Trophoblast cell (in vitro differentiated cells and primary cell): ENCODE measurements around the gene ENSA.
A peak's percentile ranks its signal among the peaks of the same experiment; 100 is the strongest.
"Not testable (repeated sequence)": the region's sequence is repeated elsewhere in the genome, so short reads cannot be mapped to it uniquely, and the experiment has no call there.

Experiments used
- DNase-seq, 2 donors: peaks; one replicate each; pipeline ENCODE4 v3.0.0-alpha.2; 2016
- H2AFZ ChIP-seq: 2 replicates; pipeline ENCODE4 v1.6.1; 2013; ENCODE audit warnings: low read length, moderate library complexity, mild to moderate bottlenecking; ENCODE audit not compliant: insufficient read depth, poor library complexity
- H2AK5ac ChIP-seq: 2 replicates; pipeline ENCODE4 v1.6.1; 2013; ENCODE audit warnings: mild to moderate bottlenecking, low read length
- H2BK120ac ChIP-seq: 2 replicates; pipeline ENCODE4 v1.6.1; 2013; ENCODE audit warnings: low read length, mild to moderate bottlenecking, moderate library complexity; ENCODE audit not compliant: insufficient read depth, poor library complexity
- H2BK12ac ChIP-seq: 2 replicates; pipeline ENCODE4 v1.6.1; 2013; ENCODE audit warnings: mild to moderate bottlenecking, low read length, moderate library complexity
- H2BK5ac ChIP-seq: 2 replicates; pipeline ENCODE4 v1.6.1; 2013; ENCODE audit warnings: low read length, low read depth, moderate library complexity, mild to moderate bottlenecking; ENCODE audit not compliant: poor library complexity
- H3K14ac ChIP-seq: 2 replicates; pipeline ENCODE4 v1.6.1; 2013; ENCODE audit warnings: mild to moderate bottlenecking, low read length
- H3K18ac ChIP-seq: 2 replicates; pipeline ENCODE4 v1.6.1; 2013; ENCODE audit warnings: mild to moderate bottlenecking, low read length
- H3K23ac ChIP-seq: 2 replicates; pipeline ENCODE4 v1.6.1; 2013; ENCODE audit warnings: low read length
- H3K27ac ChIP-seq: 2 replicates; pipeline ENCODE4 v1.5.1; 2013; ENCODE audit warnings: low read depth, mild to moderate bottlenecking, inconsistent platforms, low read length, moderate library complexity
- H3K27me3 ChIP-seq: 2 replicates; pipeline ENCODE4 v1.6.1; 2013; ENCODE audit warnings: inconsistent platforms, mild to moderate bottlenecking, low read length, moderate library complexity; ENCODE audit not compliant: insufficient read depth
- H3K36me3 ChIP-seq, 2 experiments: 1 replicate in 1 of 2; 2 replicates in 1 of 2; pipeline ENCODE4 v1.6.1; 2013; ENCODE audit warnings: low read length in 2 of 2, mild to moderate bottlenecking in 2 of 2, moderate library complexity in 1 of 2; ENCODE audit not compliant: insufficient read depth in 2 of 2, control insufficient read depth in 1 of 2
- H3K4ac ChIP-seq: 2 replicates; pipeline ENCODE4 v1.6.1; 2013; ENCODE audit warnings: low read depth, mild to moderate bottlenecking, low read length, moderate library complexity
- H3K4me1 ChIP-seq, 2 experiments: 1 replicate in 1 of 2; 2 replicates in 1 of 2; pipeline ENCODE4 v1.6.1; 2013; ENCODE audit warnings: low read length in 2 of 2, mild to moderate bottlenecking in 2 of 2, moderate library complexity in 1 of 2; ENCODE audit not compliant: insufficient read depth in 2 of 2, control insufficient read depth in 1 of 2
- H3K4me2 ChIP-seq: 2 replicates; pipeline ENCODE4 v1.6.1; 2013; ENCODE audit warnings: inconsistent platforms, mild to moderate bottlenecking, low read length, moderate library complexity
- H3K4me3 ChIP-seq: 2 replicates; pipeline ENCODE4 v1.5.1; 2013; ENCODE audit warnings: mild to moderate bottlenecking, low read depth, low read length, inconsistent platforms
- H3K79me1 ChIP-seq: one replicate; pipeline ENCODE4 v1.6.1; 2013; ENCODE audit warnings: low read length
- H3K79me2 ChIP-seq: 2 replicates; pipeline ENCODE4 v1.6.1; 2013; ENCODE audit warnings: low read length, mild to moderate bottlenecking; ENCODE audit not compliant: control insufficient read depth, insufficient read depth, poor library complexity
- H3K9ac ChIP-seq: 2 replicates; pipeline ENCODE4 v1.6.1; 2013; ENCODE audit warnings: mild to moderate bottlenecking, low read length
- H3K9me3 ChIP-seq: 2 replicates; pipeline ENCODE4 v1.6.1; 2013; ENCODE audit warnings: low read depth, mild to moderate bottlenecking, control low read depth, inconsistent platforms, low read length; ENCODE audit not compliant: insufficient read depth
- H4K12ac ChIP-seq: 2 replicates; pipeline ENCODE4 v1.6.1; 2013; ENCODE audit warnings: low read depth, mild to moderate bottlenecking, low read length, moderate library complexity
- H4K8ac ChIP-seq: 2 replicates; pipeline ENCODE4 v1.6.1; 2013; ENCODE audit warnings: low read depth, mild to moderate bottlenecking, low read length, moderate library complexity
- H4K91ac ChIP-seq: one replicate; pipeline ENCODE4 v1.6.1; 2013; ENCODE audit warnings: low read depth, mild to moderate bottlenecking, low read length, moderate library complexity
- whole genome bisulfite sequencing: extraction: QIAGEN DNeasy Blood & Tissue Kit; methylation state at CpG from one replicate; pipeline ENCODE4 v1.1.7; 2013; ENCODE audit warnings: missing lambda C conversion rate; ENCODE audit not compliant: insufficient read length, insufficient coverage; ENCODE audit errors: extremely low coverage; 5-methylcytosine and 5-hydroxymethylcytosine counted together

ENSA gene

DNA sequence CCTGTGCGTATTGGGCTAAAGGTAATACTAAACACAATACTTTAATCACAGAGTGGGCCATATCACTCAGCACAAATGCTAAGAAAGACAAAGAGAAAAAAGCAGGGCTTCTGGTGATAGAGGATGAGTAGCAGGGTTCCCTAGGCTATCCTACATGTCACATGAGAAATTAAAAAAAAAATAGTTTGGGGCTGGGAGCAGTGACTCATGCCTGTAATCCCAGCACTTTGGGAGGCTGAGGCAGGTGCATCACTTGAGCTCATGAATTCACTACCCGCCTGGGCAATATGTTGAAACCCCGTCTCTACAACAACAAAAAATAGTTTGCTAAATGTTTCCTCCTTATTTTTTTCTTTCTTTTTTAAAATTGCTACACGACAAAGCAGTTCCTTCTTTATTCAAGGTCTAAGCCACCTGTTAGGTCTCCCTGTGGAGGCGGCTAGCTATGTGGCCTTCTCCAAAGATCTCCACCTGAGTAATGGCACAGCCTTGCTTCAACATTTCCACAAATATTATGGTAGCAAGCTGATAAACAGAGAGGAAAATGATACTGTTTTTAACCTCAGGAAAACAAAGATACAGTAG, 1.5 kb downstream of the ENSA start:
- whole genome bisulfite sequencing, result no CpG with 5 or more reads among the region's 5 CpGs
- peaks cover 12 to 14% of the 10 kb centered on the region in 2 experiments for H3K4me1 ChIP-seq
- H3K18ac ChIP-seq, result no peak overlapping the region
- H3K79me1 ChIP-seq, result peaks cover 4% of the 10 kb centered on the region
- peaks cover 10% of the 10 kb centered on the region for H3K79me2 ChIP-seq
- H3K14ac ChIP-seq, result no peak overlapping the region
- no peak overlapping the region for H4K91ac ChIP-seq
- DNase-seq, result no peak
- H4K12ac ChIP-seq, result no peak overlapping the region
- no peak overlapping the region for H4K8ac ChIP-seq
- H3K4ac ChIP-seq, result peak overlapping the region; percentile 87
- no peak overlapping the region for H2AK5ac ChIP-seq
- no peak overlapping the region for H3K9ac ChIP-seq
- H3K4me2 ChIP-seq, result peak overlapping the region; percentile 95
- no peaks in the 10 kb centered on the region for H3K9me3 ChIP-seq
- no peak overlapping the region for H3K23ac ChIP-seq
- peaks cover 10 to 26% of the 10 kb centered on the region in 2 experiments for H3K36me3 ChIP-seq
- no peak overlapping the region for H2BK5ac ChIP-seq
- H3K27ac ChIP-seq, result peak overlapping the region; percentile 9
- no peak overlapping the region for H3K4me3 ChIP-seq
- no peak overlapping the region for H2BK120ac ChIP-seq
- H3K27me3 ChIP-seq, result no peaks in the 10 kb centered on the region
- no peak overlapping the region for H2BK12ac ChIP-seq
- no peak overlapping the region for H2AFZ ChIP-seq

DNA sequence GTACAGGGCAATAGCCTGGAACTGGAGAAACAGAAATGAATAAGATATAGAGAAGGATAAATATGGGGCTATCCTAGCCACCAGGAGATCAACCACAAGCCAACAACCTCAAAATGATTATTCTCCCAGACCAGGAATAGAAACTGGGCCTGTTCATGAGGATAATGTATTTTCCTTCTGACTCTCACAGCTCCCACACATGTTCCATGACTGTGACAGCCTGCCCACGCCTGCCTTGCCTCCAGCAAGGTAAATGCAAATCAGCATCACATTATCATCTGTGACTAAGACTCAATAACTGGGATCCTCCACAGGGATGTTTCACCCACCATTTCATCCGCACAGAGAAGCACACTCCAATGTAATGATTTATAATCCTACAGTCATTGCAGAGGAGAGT, 3.3 kb downstream of the ENSA start:
- no peak overlapping the region for H3K4ac ChIP-seq
- no peak overlapping the region for H3K18ac ChIP-seq
- H3K36me3 ChIP-seq, result peaks cover 12 to 35% of the 10 kb centered on the region in 2 experiments
- no peak overlapping the region for H2BK12ac ChIP-seq
- H2AFZ ChIP-seq, result no peak overlapping the region
- H2BK120ac ChIP-seq, result no peak overlapping the region
- WGBS, result no CpG with 5 or more reads among the region's 2 CpGs
- H4K12ac ChIP-seq, result no peak overlapping the region
- no peak overlapping the region for H3K9ac ChIP-seq
- H3K79me1 ChIP-seq, result peaks cover 4% of the 10 kb centered on the region
- no peak overlapping the region for H4K8ac ChIP-seq
- H3K4me2 ChIP-seq, result no peak overlapping the region
- H3K79me2 ChIP-seq, result peaks cover 10% of the 10 kb centered on the region
- peaks cover 12 to 14% of the 10 kb centered on the region in 2 experiments for H3K4me1 ChIP-seq
- no peaks in the 10 kb centered on the region for H3K27me3 ChIP-seq
- H2AK5ac ChIP-seq, result no peak overlapping the region
- H4K91ac ChIP-seq, result no peak overlapping the region
- H3K27ac ChIP-seq, result no peak overlapping the region
- no peak overlapping the region for H3K14ac ChIP-seq
- H3K4me3 ChIP-seq, result no peak overlapping the region
- DNase-seq, result no peak
- H3K23ac ChIP-seq, result no peak overlapping the region
- H3K9me3 ChIP-seq, result no peaks in the 10 kb centered on the region
- H2BK5ac ChIP-seq, result no peak overlapping the region

GRCh38 chr1:150624546-150624945, 4.9 kb downstream of the ENSA start:
- H3K79me1 ChIP-seq, H3K9ac ChIP-seq, H4K8ac ChIP-seq, H2BK120ac ChIP-seq, H3K14ac ChIP-seq, H3K4me2 ChIP-seq, H2BK12ac ChIP-seq, H3K27me3 ChIP-seq, DNase-seq, H3K9me3 ChIP-seq, H4K91ac ChIP-seq, H3K79me2 ChIP-seq, H3K23ac ChIP-seq, H3K4ac ChIP-seq, H3K4me3 ChIP-seq, H3K18ac ChIP-seq, H4K12ac ChIP-seq, H2AFZ ChIP-seq, H3K4me1 ChIP-seq, H2BK5ac ChIP-seq, H2AK5ac ChIP-seq: not testable (repeated sequence)
- WGBS, result no CpG with 5 or more reads among the region's 1 CpG
- Histone ChIP-seq H3K27ac (peak overlapping the region; percentile 79), H3K36me3 (peaks cover 17 to 47% of the 10 kb centered on the region in 2 experiments)

GRCh38 chr1:150624134-150624533, 5.3 kb downstream of the ENSA start:
- H2BK12ac ChIP-seq, H3K14ac ChIP-seq, H3K4ac ChIP-seq, H4K12ac ChIP-seq, H4K8ac ChIP-seq, H3K4me1 ChIP-seq, H3K23ac ChIP-seq, H2AK5ac ChIP-seq, H3K79me1 ChIP-seq, H3K27me3 ChIP-seq, H3K9me3 ChIP-seq, H3K4me3 ChIP-seq, H2BK120ac ChIP-seq, H4K91ac ChIP-seq, H3K18ac ChIP-seq, H2AFZ ChIP-seq, H3K79me2 ChIP-seq, H3K9ac ChIP-seq: not testable (repeated sequence)
- DNase-seq, result peak; percentile 86 to 89
- Histone ChIP-seq H3K4me2 (peak overlapping the region; percentile 28), H3K27ac (peak overlapping the region; percentile 79), H2BK5ac (peak overlapping the region; percentile 22), H3K36me3 (peaks cover 17 to 49% of the 10 kb centered on the region in 2 experiments)
- WGBS, result no CpG with 5 or more reads among the region's 1 CpG
